ENCODE data around the gene MLLT1. TPM values are rescaled to one million over a fixed set of nuclear protein-coding genes. Genes with fewer than 3 reads are reported as not detected.
A peak's percentile ranks its signal among the peaks of the same experiment; 100 is the strongest.

MLLT1 gene
- total RNA-seq, 1 experiment from 2014 or later: 60.0 TPM

DNA sequence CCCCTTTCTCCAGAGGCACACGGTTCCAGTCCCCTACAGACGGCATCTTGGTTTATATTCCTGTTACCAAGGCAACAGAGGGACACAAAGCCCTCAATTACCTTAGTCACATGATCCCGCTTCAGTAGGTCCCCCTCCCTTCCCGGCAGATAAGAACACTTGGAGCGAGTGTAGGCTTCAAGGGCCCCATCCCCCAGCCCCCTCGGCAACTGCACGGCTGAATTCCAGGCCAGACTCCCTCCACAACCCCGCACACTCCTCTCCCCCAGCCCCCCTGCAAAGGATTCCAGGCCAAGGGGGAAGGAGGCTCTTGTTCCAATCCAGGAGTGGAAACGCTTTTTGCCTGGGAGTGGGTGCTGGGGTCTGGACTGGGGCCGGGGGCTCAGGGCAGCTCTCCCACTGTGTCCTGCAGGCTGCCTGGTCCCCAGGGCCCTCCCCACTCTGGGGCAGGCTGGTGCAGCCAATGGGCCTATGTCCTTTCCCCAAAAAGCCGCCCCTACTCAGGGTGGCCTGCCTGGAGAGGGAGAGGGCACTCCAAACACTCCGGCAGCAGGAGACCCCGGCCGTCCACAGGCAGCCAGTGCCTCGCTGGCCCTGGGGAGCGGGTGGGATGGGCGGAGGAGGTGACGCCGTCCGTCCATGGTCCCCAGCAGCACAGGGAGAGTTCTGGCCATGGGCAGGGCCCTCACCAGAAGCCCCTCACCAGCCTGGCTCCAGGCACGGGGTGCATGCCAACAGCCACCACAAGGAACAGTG lies 62.6 kb downstream of the MLLT1 start:
- no peak overlapping the region for H3K4me3 Mint-ChIP-seq (ENCODE audit: unreplicated experiment)
- H3K36me3 Mint-ChIP-seq (ENCODE audit: insufficient read depth, unreplicated experiment): peaks cover 33% of the 10 kb centered on the region
- intact Hi-C loops (cut with micrococcal nuclease; ENCODE audit: unreplicated experiment): no loop called here
- H3K4me1 ChIP-seq: no peaks in the 10 kb centered on the region
- H3K4me3 ChIP-seq (ENCODE audit: low read depth, low read length): no peak overlapping the region
- no peaks in the 10 kb centered on the region for H3K4me1 Mint-ChIP-seq (ENCODE audit: low read depth, unreplicated experiment)
- TF ChIP-seq, protein P1, sequence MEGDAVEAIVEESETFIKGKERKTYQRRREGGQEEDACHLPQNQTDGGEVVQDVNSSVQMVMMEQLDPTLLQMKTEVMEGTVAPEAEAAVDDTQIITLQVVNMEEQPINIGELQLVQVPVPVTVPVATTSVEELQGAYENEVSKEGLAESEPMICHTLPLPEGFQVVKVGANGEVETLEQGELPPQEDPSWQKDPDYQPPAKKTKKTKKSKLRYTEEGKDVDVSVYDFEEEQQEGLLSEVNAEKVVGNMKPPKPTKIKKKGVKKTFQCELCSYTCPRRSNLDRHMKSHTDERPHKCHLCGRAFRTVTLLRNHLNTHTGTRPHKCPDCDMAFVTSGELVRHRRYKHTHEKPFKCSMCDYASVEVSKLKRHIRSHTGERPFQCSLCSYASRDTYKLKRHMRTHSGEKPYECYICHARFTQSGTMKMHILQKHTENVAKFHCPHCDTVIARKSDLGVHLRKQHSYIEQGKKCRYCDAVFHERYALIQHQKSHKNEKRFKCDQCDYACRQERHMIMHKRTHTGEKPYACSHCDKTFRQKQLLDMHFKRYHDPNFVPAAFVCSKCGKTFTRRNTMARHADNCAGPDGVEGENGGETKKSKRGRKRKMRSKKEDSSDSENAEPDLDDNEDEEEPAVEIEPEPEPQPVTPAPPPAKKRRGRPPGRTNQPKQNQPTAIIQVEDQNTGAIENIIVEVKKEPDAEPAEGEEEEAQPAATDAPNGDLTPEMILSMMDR (IDR thresholded peaks at IDR 0.05; ENCODE audit: insufficient read depth in 1 of 2, low read depth in 1 of 2, low read length in 1 of 2, severe bottlenecking in 1 of 2, unreplicated experiment in 1 of 2): no peak
- ChIA-PET CTCF (interaction anchor here (1.2 to 1.8 kb wide), 2 partner anchors 18 to 208 kb away, joined by 5 to 6 read pairs; partner anchors contain the start of gene KHSRP), POLR2A (no interaction called here)
- no peaks in the 10 kb centered on the region for H3K9me3 Mint-ChIP-seq (ENCODE audit: unreplicated experiment)
- DNase-seq: peak; percentile 25 to 54
- H3K27ac Mint-ChIP-seq (ENCODE audit: unreplicated experiment): peak overlapping the region; percentile 84
- BruUV-seq (replicated peaks): no TSS peak
- H3K27me3 Mint-ChIP-seq (ENCODE audit: insufficient read depth, unreplicated experiment): no peaks in the 10 kb centered on the region
- no peaks in the 10 kb centered on the region for H3K27me3 ChIP-seq (replicated peaks; ENCODE audit: control insufficient read depth, insufficient read depth, low read length)
- no peaks in the 10 kb centered on the region for H3K9me3 ChIP-seq
- peaks cover 3% of the 10 kb centered on the region for H3K36me3 ChIP-seq (ENCODE audit: control insufficient read depth, insufficient read depth, low read length)

DNA sequence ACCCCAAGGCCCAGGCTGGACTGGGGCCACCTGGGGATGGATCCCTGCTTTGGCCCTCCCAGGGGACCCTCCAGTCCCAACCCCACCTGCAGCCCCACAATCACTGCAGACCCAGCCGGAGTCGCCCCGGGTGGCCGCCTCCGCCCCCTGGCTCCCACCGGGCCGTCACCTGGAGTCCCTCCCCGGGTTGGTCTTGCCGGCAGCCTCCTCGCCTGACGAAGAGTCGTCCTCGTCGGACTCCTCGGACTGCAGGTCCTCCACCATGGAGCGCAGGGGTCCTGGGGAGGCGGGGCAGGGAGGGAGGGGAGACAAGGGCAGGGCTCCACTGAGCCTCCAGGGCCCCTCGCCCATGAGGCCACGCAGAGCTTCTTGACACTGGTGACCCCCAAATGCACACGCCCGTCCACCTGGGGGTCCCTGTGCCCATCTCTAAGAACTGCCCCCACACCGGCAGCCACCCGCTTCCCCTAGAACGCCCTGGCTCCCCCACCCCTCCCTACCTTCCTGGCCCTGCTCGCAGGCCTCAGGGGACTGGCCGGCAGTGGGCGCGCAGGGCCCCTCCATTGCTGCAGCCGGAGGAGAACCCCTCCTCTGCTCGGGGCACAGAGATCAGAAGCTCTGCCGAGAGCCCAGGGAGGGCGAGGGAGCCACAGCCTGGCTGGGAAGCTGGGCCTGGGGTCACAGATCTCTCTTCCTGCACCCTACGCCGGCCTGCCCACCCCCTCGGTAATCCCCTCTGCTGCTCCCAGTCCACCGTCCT lies 63.4 kb downstream of the MLLT1 start:
- TF ChIP-seq, protein P1 (IDR thresholded peaks at IDR 0.05; ENCODE audit: insufficient read depth in 1 of 2, low read depth in 1 of 2, low read length in 1 of 2, severe bottlenecking in 1 of 2, unreplicated experiment in 1 of 2): no peak
- Histone ChIP-seq H3K27me3 (replicated peaks; ENCODE audit: control insufficient read depth, insufficient read depth, low read length) (no peaks in the 10 kb centered on the region), H3K4me1 (no peaks in the 10 kb centered on the region), H3K9me3 (no peaks in the 10 kb centered on the region), H3K36me3 (ENCODE audit: control insufficient read depth, insufficient read depth, low read length) (peaks cover 3% of the 10 kb centered on the region), H3K4me3 (ENCODE audit: low read depth, low read length) (no peak overlapping the region)
- intact Hi-C loops (cut with micrococcal nuclease; ENCODE audit: unreplicated experiment): no loop called here
- Mint-ChIP-seq H3K4me1 (ENCODE audit: low read depth, unreplicated experiment) (no peaks in the 10 kb centered on the region), H3K27ac (ENCODE audit: unreplicated experiment) (peak overlapping the region; percentile 84), H3K9me3 (ENCODE audit: unreplicated experiment) (no peaks in the 10 kb centered on the region), H3K27me3 (ENCODE audit: insufficient read depth, unreplicated experiment) (no peaks in the 10 kb centered on the region), H3K36me3 (ENCODE audit: insufficient read depth, unreplicated experiment) (peaks cover 37% of the 10 kb centered on the region), H3K4me3 (ENCODE audit: unreplicated experiment) (no peak overlapping the region)
- POLR2A ChIA-PET: no interaction called here
- no peak for DNase-seq
- CTCF ChIA-PET: no interaction called here
- BruUV-seq (replicated peaks): no TSS peak

DNA sequence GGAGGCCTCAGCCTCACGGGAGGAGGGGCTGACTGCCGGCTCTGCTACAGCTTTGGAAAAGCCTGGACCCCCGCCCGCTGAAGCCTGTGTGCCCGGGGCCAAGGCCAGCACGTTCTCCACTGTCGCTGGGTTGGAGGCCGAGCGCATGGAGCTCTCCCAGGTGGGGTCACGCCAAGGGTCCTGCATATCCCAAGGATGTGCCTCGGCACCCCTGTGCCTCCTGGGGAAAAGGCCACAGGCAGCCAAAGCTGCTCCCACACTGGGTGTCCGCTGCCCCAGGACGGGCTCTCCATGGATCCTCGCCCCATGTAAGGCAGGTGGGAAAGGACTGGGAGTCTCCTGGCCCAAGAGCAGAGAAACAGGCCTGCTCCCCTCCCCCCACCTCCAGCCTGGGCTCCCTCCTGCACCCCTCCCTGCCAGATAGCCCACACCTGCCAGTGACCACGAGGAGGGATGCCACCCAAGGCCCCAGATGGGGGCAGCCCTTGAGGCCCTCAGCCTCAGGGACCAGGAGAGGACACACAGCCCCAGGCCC lies 64.0 kb downstream of the MLLT1 start:
- Mint-ChIP-seq H3K9me3 (ENCODE audit: unreplicated experiment) (no peaks in the 10 kb centered on the region), H3K4me3 (ENCODE audit: unreplicated experiment) (no peak overlapping the region), H3K27me3 (ENCODE audit: insufficient read depth, unreplicated experiment) (no peaks in the 10 kb centered on the region), H3K36me3 (ENCODE audit: insufficient read depth, unreplicated experiment) (peaks cover 37% of the 10 kb centered on the region), H3K4me1 (ENCODE audit: low read depth, unreplicated experiment) (no peaks in the 10 kb centered on the region), H3K27ac (ENCODE audit: unreplicated experiment) (no peak overlapping the region)
- H3K27me3 ChIP-seq (replicated peaks; ENCODE audit: control insufficient read depth, insufficient read depth, low read length): no peaks in the 10 kb centered on the region
- POLR2A ChIA-PET: no interaction called here
- intact Hi-C loops (cut with micrococcal nuclease; ENCODE audit: unreplicated experiment): no loop called here
- peaks cover 3% of the 10 kb centered on the region for H3K36me3 ChIP-seq (ENCODE audit: control insufficient read depth, insufficient read depth, low read length)
- TF ChIP-seq, protein P1 (IDR thresholded peaks at IDR 0.05; ENCODE audit: insufficient read depth in 1 of 2, low read depth in 1 of 2, low read length in 1 of 2, severe bottlenecking in 1 of 2, unreplicated experiment in 1 of 2): no peak
- H3K4me3 ChIP-seq (ENCODE audit: low read depth, low read length): no peak overlapping the region
- CTCF ChIA-PET: no interaction called here
- no TSS peak for BruUV-seq (replicated peaks)
- no peak for DNase-seq
- no peaks in the 10 kb centered on the region for H3K9me3 ChIP-seq
- no peaks in the 10 kb centered on the region for H3K4me1 ChIP-seq

Measured in Caco-2 (cell line).